Ishikawa (cell line): ENCODE results near the gene GGNBP2.

ENCODE experiments used
- CEBPB ChIP-seq: IDR thresholded peaks from 2 replicates; pipeline ENCODE4 v1.6.1; 2012
- CREB1 ChIP-seq: IDR thresholded peaks from 2 replicates; pipeline ENCODE4 v1.6.1; 2012; ENCODE audit warnings: low read depth
- EGR1 ChIP-seq: IDR thresholded peaks from 2 replicates; pipeline ENCODE4 v1.6.1; 2012
- EP300 ChIP-seq: IDR thresholded peaks from 2 replicates; pipeline ENCODE4 v1.6.1; 2012; ENCODE audit warnings: borderline replicate concordance
- FOXM1 ChIP-seq: IDR thresholded peaks from 2 replicates; pipeline ENCODE4 v1.6.1; 2012; ENCODE audit warnings: low read depth, borderline replicate concordance
- MAX ChIP-seq: IDR thresholded peaks from 2 replicates; pipeline ENCODE4 v1.6.1; 2012
- NFIC ChIP-seq: IDR thresholded peaks from 2 replicates; pipeline ENCODE4 v1.6.1; 2012
- RAD21 ChIP-seq: IDR thresholded peaks from 2 replicates; pipeline ENCODE4 v1.6.1; 2012; ENCODE audit warnings: low read depth
- REST ChIP-seq: IDR thresholded peaks from 2 replicates; pipeline ENCODE4 v1.6.1; 2012; ENCODE audit warnings: low read depth, mild to moderate bottlenecking
- TAF1 ChIP-seq: IDR thresholded peaks from 2 replicates; pipeline ENCODE4 v1.6.1; 2012; ENCODE audit warnings: low read depth, mild to moderate bottlenecking
- TCF12 ChIP-seq: IDR thresholded peaks from 2 replicates; pipeline ENCODE4 v1.6.1; 2012; ENCODE audit warnings: low read depth
- TEAD4 ChIP-seq: IDR thresholded peaks from 2 replicates; pipeline ENCODE4 v1.6.1; 2012
- YY1 ChIP-seq: IDR thresholded peaks from 2 replicates; pipeline ENCODE4 v1.6.1; 2012; ENCODE audit warnings: low read depth
- ZBTB7A ChIP-seq: IDR thresholded peaks from 2 replicates; pipeline ENCODE4 v1.6.1; 2012; ENCODE audit warnings: low read depth
- TF ChIP-seq, protein P1 (sequence below): IDR thresholded peaks from 2 replicates; pipeline ENCODE4 v1.6.1; 2012

The GGNBP2 gene

GRCh38 chr17:36542755-36543154 lies 2.0 kb upstream of the GGNBP2 start:
- no peak for TF ChIP-seq CEBPB
- no peak for TF ChIP-seq YY1
- TF ChIP-seq, protein P1, sequence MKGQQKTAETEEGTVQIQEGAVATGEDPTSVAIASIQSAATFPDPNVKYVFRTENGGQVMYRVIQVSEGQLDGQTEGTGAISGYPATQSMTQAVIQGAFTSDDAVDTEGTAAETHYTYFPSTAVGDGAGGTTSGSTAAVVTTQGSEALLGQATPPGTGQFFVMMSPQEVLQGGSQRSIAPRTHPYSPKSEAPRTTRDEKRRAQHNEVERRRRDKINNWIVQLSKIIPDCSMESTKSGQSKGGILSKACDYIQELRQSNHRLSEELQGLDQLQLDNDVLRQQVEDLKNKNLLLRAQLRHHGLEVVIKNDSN: no peak
- TF ChIP-seq RAD21: no peak
- TF ChIP-seq TAF1: no peak
- TF ChIP-seq EGR1: no peak
- TF ChIP-seq NFIC: no peak
- no peak for TF ChIP-seq CREB1
- no peak for TF ChIP-seq ZBTB7A

GRCh38 chr17:36544044-36544306 lies 744 bp upstream of the GGNBP2 start:
- TF ChIP-seq CEBPB (no peak), EP300 (no peak), CREB1 (no peak), FOXM1 (no peak), ZBTB7A (no peak), TAF1 (no peak), TCF12 (no peak), NFIC (no peak), YY1 (no peak), RAD21 (no peak)
- TF ChIP-seq, protein P1: no peak

- TF ChIP-seq ZBTB7A: peak; percentile 46
- TF ChIP-seq, protein P1: no peak
Measured at GRCh38 chr17:36545077-36545464, 352 bp downstream of the GGNBP2 start.

GRCh38 chr17:36545465-36546417 lies 1.0 kb downstream of the GGNBP2 start:
- TF ChIP-seq EGR1: no peak; the same call in 1 of the 2 replicates
- no peak; the same call in 1 of the 2 replicates for TF ChIP-seq NFIC
- no peak for TF ChIP-seq REST
- no peak for TF ChIP-seq FOXM1
- no peak for TF ChIP-seq CREB1
- peak; percentile 6; the same call in 1 of the 2 replicates for TF ChIP-seq TEAD4
- peak; percentile 54 for TF ChIP-seq TAF1
- no peak for TF ChIP-seq YY1
- TF ChIP-seq, protein P1: no peak
- peak; percentile 64; the same call in 1 of the 2 replicates for TF ChIP-seq EP300
- peak; percentile 77 for TF ChIP-seq MAX
- peak; percentile 92 for TF ChIP-seq CEBPB
- TF ChIP-seq ZBTB7A: no peak
- TF ChIP-seq TCF12: peak; percentile 65; the same call in 1 of the 2 replicates
- no peak for TF ChIP-seq RAD21

DNA sequence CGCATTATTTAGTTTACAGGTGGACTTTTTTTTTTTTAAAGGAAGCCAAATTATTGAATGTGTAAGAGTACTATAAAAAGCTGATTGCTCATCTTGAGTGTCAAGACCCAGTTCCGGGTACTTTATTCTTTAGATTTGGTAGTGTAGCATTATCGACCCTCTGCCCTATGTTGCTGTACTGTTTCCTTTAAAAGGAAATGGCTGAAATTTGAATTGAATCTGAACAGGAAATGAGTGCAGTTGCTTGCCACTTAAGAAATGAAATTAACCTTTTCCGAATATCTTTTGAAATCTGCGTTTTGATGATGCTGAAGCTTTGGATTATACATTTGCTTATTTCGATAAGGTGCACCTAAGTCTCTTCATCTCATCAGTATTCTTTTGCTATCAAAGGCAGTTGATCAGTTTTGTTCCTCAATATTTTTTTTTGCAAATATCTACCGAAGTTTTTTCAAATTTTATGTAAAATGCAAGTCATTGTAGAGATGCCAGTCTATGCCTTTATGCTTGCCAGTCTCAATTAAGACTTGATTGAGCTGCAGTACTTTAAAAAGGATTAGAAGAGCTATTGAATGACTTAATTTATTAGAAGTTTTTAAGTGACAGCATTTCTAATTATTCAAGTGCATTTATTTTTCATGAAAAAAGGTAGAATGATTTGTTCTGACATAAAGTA lies 1.8 kb downstream of the GGNBP2 start:
- TF ChIP-seq MAX (no peak), EP300 (no peak), FOXM1 (no peak), REST (no peak), TEAD4 (no peak), CREB1 (no peak), EGR1 (no peak), RAD21 (no peak), TAF1 (no peak), CEBPB (no peak), ZBTB7A (no peak), YY1 (no peak), NFIC (no peak), TCF12 (no peak)
- TF ChIP-seq, protein P1: no peak
